Measurements from ENCODE around the gene PIGU.
"Not testable (repeated sequence)": the region's sequence is repeated elsewhere in the genome, so short reads cannot be mapped to it uniquely, and the experiment has no call there.

The PIGU gene

GRCh38 chr20:34676642-34677373 lies at the start of gene PIGU:
Gene PIGU (minus strand): TSS chr20:34677092. CDS start chr20:34677085, 7 bp downstream.
- peak; percentile 97 for DNase-seq

GRCh38 chr20:34724172-34724571 lies 47.3 kb upstream of the PIGU start:
- DNase-seq, result no peak

- not testable (repeated sequence) for DNase-seq
Observed at GRCh38 chr20:34722560-34722959, 45.7 kb upstream of the PIGU start.

GRCh38 chr20:34720266-34720665 lies 43.4 kb upstream of the PIGU start:
- DNase-seq, result no peak

- not testable (repeated sequence) for DNase-seq
Observed at GRCh38 chr20:34719242-34720017, 42.5 kb upstream of the PIGU start.

GRCh38 chr20:34717230-34718095 lies 40.6 kb upstream of the PIGU start:
- DNase-seq, result no peak

GRCh38 chr20:34716921-34717229 lies 40.0 kb upstream of the PIGU start:
- DNase-seq, result no peak

GRCh38 chr20:34715384-34715783 lies 38.5 kb upstream of the PIGU start:
- DNase-seq, result no peak

GRCh38 chr20:34713944-34714515 lies 37.1 kb upstream of the PIGU start:
- DNase-seq, result not testable (repeated sequence)

- DNase-seq, result peak; percentile 38
Observed at GRCh38 chr20:34713194-34713943, 36.5 kb upstream of the PIGU start.

- DNase-seq, result no peak
Observed at GRCh38 chr20:34712525-34713192, 35.8 kb upstream of the PIGU start.

GRCh38 chr20:34711813-34712430 lies 35.0 kb upstream of the PIGU start:
- no peak for DNase-seq

- DNase-seq, result no peak
Observed at GRCh38 chr20:34710861-34711574, 34.1 kb upstream of the PIGU start.

- DNase-seq, result no peak
Observed at GRCh38 chr20:34710568-34710839, 33.6 kb upstream of the PIGU start.

GRCh38 chr20:34709831-34710567 lies 33.1 kb upstream of the PIGU start:
- DNase-seq, result no peak

- DNase-seq, result peak; percentile 85
Observed at GRCh38 chr20:34709044-34709830, 32.3 kb upstream of the PIGU start.

GRCh38 chr20:34708621-34709043 lies 31.7 kb upstream of the PIGU start:
- peak; percentile 70 for DNase-seq

GRCh38 chr20:34706912-34707784 lies 30.3 kb upstream of the PIGU start:
- no peak for DNase-seq
